GM23338 (cell line): ENCODE measurements around the gene HES3. TPM values are rescaled to one million over a fixed set of nuclear protein-coding genes. Genes with fewer than 3 reads are reported as not detected.

Experiments
- ATAC-seq: fragments of 200-7000 bp; cut with Tn5 transposase; 3 replicates; pipeline ENCODE4 v1.9.1; 2020
- DNase-seq: peaks from one replicate; pipeline ENCODE4 v3.0.0-alpha.2; 2015; ENCODE audit warnings: low spot score
- H2AFZ ChIP-seq: fragments of 200-600 bp; sonication (generic); 2 replicates; pipeline ENCODE4 v1.8.0; 2016; ENCODE audit warnings: antibody characterized with exemption, mild to moderate bottlenecking, moderate library complexity
- H3F3A ChIP-seq: fragments of 200-600 bp; sonication (generic); replicated peaks from 2 replicates; pipeline ENCODE4 v1.8.0; 2017; ENCODE audit warnings: antibody characterized with exemption, mixed run types, low read depth
- H3K27ac ChIP-seq: fragments of 200-600 bp; sonication (generic); 2 replicates; pipeline ENCODE4 v1.6.1; 2016; ENCODE audit warnings: low read depth
- H3K27me3 ChIP-seq: fragments of 200-600 bp; sonication (generic); 2 replicates; pipeline ENCODE4 v1.8.0; 2016; ENCODE audit warnings: mild to moderate bottlenecking, mixed run types, moderate library complexity; ENCODE audit not compliant: insufficient read depth
- H3K36me3 ChIP-seq: fragments of 200-600 bp; sonication (generic); 2 replicates; pipeline ENCODE4 v1.8.0; 2016; ENCODE audit warnings: mild to moderate bottlenecking; ENCODE audit not compliant: insufficient read depth
- H3K4me1 ChIP-seq: fragments of 200-600 bp; sonication (generic); 2 replicates; pipeline ENCODE4 v1.8.0; 2016; ENCODE audit warnings: mild to moderate bottlenecking, moderate library complexity; ENCODE audit not compliant: insufficient read depth
- H3K4me2 ChIP-seq: fragments of 200-600 bp; sonication (generic); 2 replicates; pipeline ENCODE4 v1.7.1; 2017; ENCODE audit warnings: mixed run types
- H3K4me3 ChIP-seq: fragments of 200-600 bp; sonication (generic); 2 replicates; pipeline ENCODE4 v1.6.1; 2016; ENCODE audit warnings: mixed run types
- H3K79me2 ChIP-seq: fragments of 200-600 bp; sonication (generic); replicated peaks from 2 replicates; pipeline ENCODE4 v1.8.0; 2017; ENCODE audit warnings: mild to moderate bottlenecking; ENCODE audit not compliant: insufficient read depth
- H3K9me2 ChIP-seq: fragments of 200-600 bp; sonication (generic); 2 replicates; pipeline ENCODE4 v1.8.0; 2017; ENCODE audit not compliant: insufficient read depth
- H4K20me1 ChIP-seq: fragments of 200-600 bp; sonication (generic); replicated peaks from 2 replicates; pipeline ENCODE4 v1.8.0; 2017; ENCODE audit warnings: mild to moderate bottlenecking; ENCODE audit not compliant: insufficient read depth
- H3K27ac Mint-ChIP-seq: 2 replicates; pipeline ENCODE4 v1.8.0; 2020; ENCODE audit warnings: inconsistent platforms, mild to moderate bottlenecking, moderate library complexity, mixed read lengths
- H3K27me3 Mint-ChIP-seq: 3 replicates; pipeline ENCODE4 v1.8.0; 2022; ENCODE audit warnings: low read depth, mild to moderate bottlenecking, moderate library complexity, mixed read lengths, inconsistent platforms; ENCODE audit not compliant: insufficient read depth, poor library complexity
- H3K36me3 Mint-ChIP-seq: 3 replicates; pipeline ENCODE4 v1.8.0; 2021; ENCODE audit warnings: low read depth, mild to moderate bottlenecking, inconsistent platforms, moderate library complexity, mixed read lengths
- H3K4me1 Mint-ChIP-seq: 3 replicates; pipeline ENCODE4 v1.8.0; 2020; ENCODE audit warnings: mild to moderate bottlenecking, inconsistent platforms, mixed read lengths
- H3K4me3 Mint-ChIP-seq: 3 replicates; pipeline ENCODE4 v1.8.0; 2021; ENCODE audit warnings: moderate library complexity, mild to moderate bottlenecking, inconsistent platforms, mixed read lengths
- H3K9me3 Mint-ChIP-seq: 3 replicates; pipeline ENCODE4 v1.8.0; 2020; ENCODE audit warnings: moderate library complexity, mild to moderate bottlenecking, inconsistent platforms, mixed read lengths
- CREB1 ChIP-seq: fragments of 250-450 bp; sonication (Bioruptor Pico); IDR thresholded peaks from 2 replicates; pipeline ENCODE4 v1.5.0; 2020; ENCODE audit warnings: low read depth, mild to moderate bottlenecking, moderate library complexity
- EZH2 ChIP-seq: fragments of 200-600 bp; sonication (generic); IDR thresholded peaks from one replicate; pipeline ENCODE4 v1.8.0; 2017; ENCODE audit warnings: antibody characterized with exemption, mild to moderate bottlenecking, low read depth; ENCODE audit not compliant: unreplicated experiment
- EZH2phosphoT487 ChIP-seq: fragments of 200-600 bp; sonication (generic); IDR thresholded peaks from one replicate; pipeline ENCODE4 v1.8.1; 2018; ENCODE audit warnings: antibody characterized with exemption; ENCODE audit not compliant: unreplicated experiment
- JUNB ChIP-seq: IDR thresholded peaks from one replicate; pipeline ENCODE4 v1.6.1; 2016; ENCODE audit warnings: antibody characterized with exemption; ENCODE audit not compliant: unreplicated experiment
- NANOG ChIP-seq: IDR thresholded peaks from 2 replicates; pipeline ENCODE4 v1.6.1; 2016; ENCODE audit warnings: antibody characterized with exemption, borderline replicate concordance
- POLR2AphosphoS5 ChIP-seq: IDR thresholded peaks from 2 replicates; pipeline ENCODE4 v1.6.1; 2016; ENCODE audit warnings: antibody characterized with exemption, low read depth
- STAT1 ChIP-seq: IDR thresholded peaks from one replicate; pipeline ENCODE4 v1.6.1; 2016; ENCODE audit warnings: antibody characterized with exemption; ENCODE audit not compliant: unreplicated experiment
- ZNF114 ChIP-seq: fragments of 250-450 bp; sonication (Bioruptor Pico); IDR thresholded peaks from 2 replicates; pipeline ENCODE4 v1.5.0; 2020; ENCODE audit warnings: mild to moderate bottlenecking, moderate library complexity
- ZNF331 ChIP-seq: fragments of 250-450 bp; sonication (Bioruptor Pico); IDR thresholded peaks from 2 replicates; pipeline ENCODE4 v1.5.0; 2020; ENCODE audit warnings: low read depth, mild to moderate bottlenecking, moderate library complexity
- polyA plus RNA-seq: library from polyadenylated mRNA; unstranded; fragments of >200 nt; fragmentation: Nextera tagmentation; extraction: Ambion mirVana; gene quantifications from 2 replicates; pipeline ENCODE4 v1.2.1, GENCODE V29; 2016
- total RNA-seq: library from RNA; depleted of rRNA; stranded (reverse); fragments of >200 nt; shearing (Covaris generic); gene quantifications from 2 replicates; pipeline ENCODE4 v1.2.3, GENCODE V29; 2014
- TF ChIP-seq, protein P1 (sequence below): IDR thresholded peaks from one replicate; pipeline ENCODE4 v1.6.1; 2018; ENCODE audit warnings: antibody characterized with exemption; ENCODE audit not compliant: unreplicated experiment
- TF ChIP-seq, protein P2 (sequence below), 2 experiments: fragments of 200-600 bp in 1 of 2; sonication (generic) in 1 of 2; conservative IDR thresholded peaks; 2 replicates each; pipeline versions ENCODE4 v1.5.1 to v1.6.1; 2016 to 2017; ENCODE audit warnings: antibody characterized with exemption in 2 of 2, low read depth in 2 of 2, mild to moderate bottlenecking in 2 of 2, moderate library complexity in 1 of 2
- TF ChIP-seq, protein P3 (sequence below): IDR thresholded peaks from 2 replicates; pipeline ENCODE4 v1.6.1; 2016; ENCODE audit warnings: antibody characterized with exemption
- TF ChIP-seq, protein P4 (sequence below): fragments of 250-450 bp; sonication (Bioruptor Pico); IDR thresholded peaks from 2 replicates; pipeline ENCODE4 v1.5.0; 2020; ENCODE audit warnings: mild to moderate bottlenecking, moderate library complexity

Gene HES3
- total and polyA plus RNA-seq, 2 experiments from 2014 or later = 7.1 to 50.4 TPM

GRCh38 chr1:6265151-6265550 is 21.2 kb downstream of the HES3 start:
- no peaks in the 10 kb centered on the region; the same call in 1 of the 2 replicates for H3K4me1 ChIP-seq
- no peaks in the 10 kb centered on the region; the same call in 1 of the 2 replicates for H4K20me1 ChIP-seq
- H3K4me2 ChIP-seq = no peak overlapping the region
- peaks cover 13% of the 10 kb centered on the region for H3K27me3 ChIP-seq
- no peak overlapping the region for H3K4me3 ChIP-seq
- no peaks in the 10 kb centered on the region for H3K9me3 Mint-ChIP-seq
- no peak for ATAC-seq
- H3F3A ChIP-seq = peaks cover 14% of the 10 kb centered on the region
- H2AFZ ChIP-seq = no peak overlapping the region
- H3K4me3 Mint-ChIP-seq = no peak overlapping the region
- no peaks in the 10 kb centered on the region for H3K79me2 ChIP-seq
- no peaks in the 10 kb centered on the region for H3K36me3 ChIP-seq
- H3K27ac ChIP-seq = no peak overlapping the region
- H3K27ac Mint-ChIP-seq = no peak overlapping the region
- DNase-seq = no peak
- H3K36me3 Mint-ChIP-seq = no peaks in the 10 kb centered on the region
- TF ChIP-seq ZNF331 (CRISPR knock-in tag) (no peak), NANOG (no peak), CREB1 (CRISPR knock-in tag) (no peak), EZH2 (no peak), EZH2phosphoT487 (no peak), STAT1 (no peak), JUNB (no peak), ZNF114 (CRISPR knock-in tag) (no peak), POLR2AphosphoS5 (no peak)
- TF ChIP-seq, protein P1, sequence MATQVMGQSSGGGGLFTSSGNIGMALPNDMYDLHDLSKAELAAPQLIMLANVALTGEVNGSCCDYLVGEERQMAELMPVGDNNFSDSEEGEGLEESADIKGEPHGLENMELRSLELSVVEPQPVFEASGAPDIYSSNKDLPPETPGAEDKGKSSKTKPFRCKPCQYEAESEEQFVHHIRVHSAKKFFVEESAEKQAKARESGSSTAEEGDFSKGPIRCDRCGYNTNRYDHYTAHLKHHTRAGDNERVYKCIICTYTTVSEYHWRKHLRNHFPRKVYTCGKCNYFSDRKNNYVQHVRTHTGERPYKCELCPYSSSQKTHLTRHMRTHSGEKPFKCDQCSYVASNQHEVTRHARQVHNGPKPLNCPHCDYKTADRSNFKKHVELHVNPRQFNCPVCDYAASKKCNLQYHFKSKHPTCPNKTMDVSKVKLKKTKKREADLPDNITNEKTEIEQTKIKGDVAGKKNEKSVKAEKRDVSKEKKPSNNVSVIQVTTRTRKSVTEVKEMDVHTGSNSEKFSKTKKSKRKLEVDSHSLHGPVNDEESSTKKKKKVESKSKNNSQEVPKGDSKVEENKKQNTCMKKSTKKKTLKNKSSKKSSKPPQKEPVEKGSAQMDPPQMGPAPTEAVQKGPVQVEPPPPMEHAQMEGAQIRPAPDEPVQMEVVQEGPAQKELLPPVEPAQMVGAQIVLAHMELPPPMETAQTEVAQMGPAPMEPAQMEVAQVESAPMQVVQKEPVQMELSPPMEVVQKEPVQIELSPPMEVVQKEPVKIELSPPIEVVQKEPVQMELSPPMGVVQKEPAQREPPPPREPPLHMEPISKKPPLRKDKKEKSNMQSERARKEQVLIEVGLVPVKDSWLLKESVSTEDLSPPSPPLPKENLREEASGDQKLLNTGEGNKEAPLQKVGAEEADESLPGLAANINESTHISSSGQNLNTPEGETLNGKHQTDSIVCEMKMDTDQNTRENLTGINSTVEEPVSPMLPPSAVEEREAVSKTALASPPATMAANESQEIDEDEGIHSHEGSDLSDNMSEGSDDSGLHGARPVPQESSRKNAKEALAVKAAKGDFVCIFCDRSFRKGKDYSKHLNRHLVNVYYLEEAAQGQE = no peak
- TF ChIP-seq, protein P2, sequence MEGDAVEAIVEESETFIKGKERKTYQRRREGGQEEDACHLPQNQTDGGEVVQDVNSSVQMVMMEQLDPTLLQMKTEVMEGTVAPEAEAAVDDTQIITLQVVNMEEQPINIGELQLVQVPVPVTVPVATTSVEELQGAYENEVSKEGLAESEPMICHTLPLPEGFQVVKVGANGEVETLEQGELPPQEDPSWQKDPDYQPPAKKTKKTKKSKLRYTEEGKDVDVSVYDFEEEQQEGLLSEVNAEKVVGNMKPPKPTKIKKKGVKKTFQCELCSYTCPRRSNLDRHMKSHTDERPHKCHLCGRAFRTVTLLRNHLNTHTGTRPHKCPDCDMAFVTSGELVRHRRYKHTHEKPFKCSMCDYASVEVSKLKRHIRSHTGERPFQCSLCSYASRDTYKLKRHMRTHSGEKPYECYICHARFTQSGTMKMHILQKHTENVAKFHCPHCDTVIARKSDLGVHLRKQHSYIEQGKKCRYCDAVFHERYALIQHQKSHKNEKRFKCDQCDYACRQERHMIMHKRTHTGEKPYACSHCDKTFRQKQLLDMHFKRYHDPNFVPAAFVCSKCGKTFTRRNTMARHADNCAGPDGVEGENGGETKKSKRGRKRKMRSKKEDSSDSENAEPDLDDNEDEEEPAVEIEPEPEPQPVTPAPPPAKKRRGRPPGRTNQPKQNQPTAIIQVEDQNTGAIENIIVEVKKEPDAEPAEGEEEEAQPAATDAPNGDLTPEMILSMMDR (conservative IDR thresholded peaks at IDR 0.05; ENCODE audit: low read depth in 2 of 2) = no peak
- TF ChIP-seq, protein P3, sequence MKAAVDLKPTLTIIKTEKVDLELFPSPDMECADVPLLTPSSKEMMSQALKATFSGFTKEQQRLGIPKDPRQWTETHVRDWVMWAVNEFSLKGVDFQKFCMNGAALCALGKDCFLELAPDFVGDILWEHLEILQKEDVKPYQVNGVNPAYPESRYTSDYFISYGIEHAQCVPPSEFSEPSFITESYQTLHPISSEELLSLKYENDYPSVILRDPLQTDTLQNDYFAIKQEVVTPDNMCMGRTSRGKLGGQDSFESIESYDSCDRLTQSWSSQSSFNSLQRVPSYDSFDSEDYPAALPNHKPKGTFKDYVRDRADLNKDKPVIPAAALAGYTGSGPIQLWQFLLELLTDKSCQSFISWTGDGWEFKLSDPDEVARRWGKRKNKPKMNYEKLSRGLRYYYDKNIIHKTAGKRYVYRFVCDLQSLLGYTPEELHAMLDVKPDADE = no peak
- TF ChIP-seq, protein P4, sequence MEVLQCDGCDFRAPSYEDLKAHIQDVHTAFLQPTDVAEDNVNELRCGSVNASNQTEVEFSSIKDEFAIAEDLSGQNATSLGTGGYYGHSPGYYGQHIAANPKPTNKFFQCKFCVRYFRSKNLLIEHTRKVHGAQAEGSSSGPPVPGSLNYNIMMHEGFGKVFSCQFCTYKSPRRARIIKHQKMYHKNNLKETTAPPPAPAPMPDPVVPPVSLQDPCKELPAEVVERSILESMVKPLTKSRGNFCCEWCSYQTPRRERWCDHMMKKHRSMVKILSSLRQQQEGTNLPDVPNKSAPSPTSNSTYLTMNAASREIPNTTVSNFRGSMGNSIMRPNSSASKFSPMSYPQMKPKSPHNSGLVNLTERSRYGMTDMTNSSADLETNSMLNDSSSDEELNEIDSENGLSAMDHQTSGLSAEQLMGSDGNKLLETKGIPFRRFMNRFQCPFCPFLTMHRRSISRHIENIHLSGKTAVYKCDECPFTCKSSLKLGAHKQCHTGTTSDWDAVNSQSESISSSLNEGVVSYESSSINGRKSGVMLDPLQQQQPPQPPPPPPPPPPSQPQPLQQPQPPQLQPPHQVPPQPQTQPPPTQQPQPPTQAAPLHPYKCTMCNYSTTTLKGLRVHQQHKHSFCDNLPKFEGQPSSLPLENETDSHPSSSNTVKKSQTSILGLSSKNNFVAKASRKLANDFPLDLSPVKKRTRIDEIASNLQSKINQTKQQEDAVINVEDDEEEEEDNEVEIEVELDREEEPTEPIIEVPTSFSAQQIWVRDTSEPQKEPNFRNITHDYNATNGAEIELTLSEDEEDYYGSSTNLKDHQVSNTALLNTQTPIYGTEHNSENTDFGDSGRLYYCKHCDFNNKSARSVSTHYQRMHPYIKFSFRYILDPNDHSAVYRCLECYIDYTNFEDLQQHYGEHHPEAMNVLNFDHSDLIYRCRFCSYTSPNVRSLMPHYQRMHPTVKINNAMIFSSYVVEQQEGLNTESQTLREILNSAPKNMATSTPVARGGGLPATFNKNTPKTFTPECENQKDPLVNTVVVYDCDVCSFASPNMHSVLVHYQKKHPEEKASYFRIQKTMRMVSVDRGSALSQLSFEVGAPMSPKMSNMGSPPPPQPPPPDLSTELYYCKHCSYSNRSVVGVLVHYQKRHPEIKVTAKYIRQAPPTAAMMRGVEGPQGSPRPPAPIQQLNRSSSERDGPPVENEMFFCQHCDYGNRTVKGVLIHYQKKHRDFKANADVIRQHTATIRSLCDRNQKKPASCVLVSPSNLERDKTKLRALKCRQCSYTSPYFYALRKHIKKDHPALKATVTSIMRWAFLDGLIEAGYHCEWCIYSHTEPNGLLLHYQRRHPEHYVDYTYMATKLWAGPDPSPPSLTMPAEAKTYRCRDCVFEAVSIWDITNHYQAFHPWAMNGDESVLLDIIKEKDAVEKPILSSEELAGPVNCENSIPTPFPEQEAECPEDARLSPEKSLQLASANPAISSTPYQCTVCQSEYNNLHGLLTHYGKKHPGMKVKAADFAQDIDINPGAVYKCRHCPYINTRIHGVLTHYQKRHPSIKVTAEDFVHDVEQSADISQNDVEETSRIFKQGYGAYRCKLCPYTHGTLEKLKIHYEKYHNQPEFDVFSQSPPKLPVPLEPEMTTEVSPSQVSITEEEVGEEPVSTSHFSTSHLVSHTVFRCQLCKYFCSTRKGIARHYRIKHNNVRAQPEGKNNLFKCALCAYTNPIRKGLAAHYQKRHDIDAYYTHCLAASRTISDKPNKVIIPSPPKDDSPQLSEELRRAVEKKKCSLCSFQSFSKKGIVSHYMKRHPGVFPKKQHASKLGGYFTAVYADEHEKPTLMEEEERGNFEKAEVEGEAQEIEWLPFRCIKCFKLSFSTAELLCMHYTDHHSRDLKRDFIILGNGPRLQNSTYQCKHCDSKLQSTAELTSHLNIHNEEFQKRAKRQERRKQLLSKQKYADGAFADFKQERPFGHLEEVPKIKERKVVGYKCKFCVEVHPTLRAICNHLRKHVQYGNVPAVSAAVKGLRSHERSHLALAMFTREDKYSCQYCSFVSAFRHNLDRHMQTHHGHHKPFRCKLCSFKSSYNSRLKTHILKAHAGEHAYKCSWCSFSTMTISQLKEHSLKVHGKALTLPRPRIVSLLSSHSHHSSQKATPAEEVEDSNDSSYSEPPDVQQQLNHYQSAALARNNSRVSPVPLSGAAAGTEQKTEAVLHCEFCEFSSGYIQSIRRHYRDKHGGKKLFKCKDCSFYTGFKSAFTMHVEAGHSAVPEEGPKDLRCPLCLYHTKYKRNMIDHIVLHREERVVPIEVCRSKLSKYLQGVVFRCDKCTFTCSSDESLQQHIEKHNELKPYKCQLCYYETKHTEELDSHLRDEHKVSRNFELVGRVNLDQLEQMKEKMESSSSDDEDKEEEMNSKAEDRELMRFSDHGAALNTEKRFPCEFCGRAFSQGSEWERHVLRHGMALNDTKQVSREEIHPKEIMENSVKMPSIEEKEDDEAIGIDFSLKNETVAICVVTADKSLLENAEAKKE (CRISPR knock-in tag) = no peak
- peaks cover 22% of the 10 kb centered on the region for H3K27me3 Mint-ChIP-seq
- peaks cover 10% of the 10 kb centered on the region; the same call in 2 of the 3 replicates for H3K4me1 Mint-ChIP-seq
- no peaks in the 10 kb centered on the region for H3K9me2 ChIP-seq
